Osteoblast (primary cell): ENCODE results near the gene RIC3. TPM values are rescaled to one million over a fixed set of nuclear protein-coding genes. Genes with fewer than 3 reads are reported as not detected.

Experiments used
- DNase-seq: peaks from one replicate; pipeline ENCODE4 v3.0.0; 2011; ENCODE audit warnings: low spot score, mixed read lengths; ENCODE audit not compliant: insufficient read length; ENCODE audit errors: missing footprints
- H2AFZ ChIP-seq: 2 replicates; pipeline ENCODE4 v1.6.0; 2011; ENCODE audit warnings: mild to moderate bottlenecking, low read length
- H3K27ac ChIP-seq: 2 replicates; pipeline ENCODE4 v1.5.1; 2011; ENCODE audit warnings: mild to moderate bottlenecking, low read depth, low read length, moderate library complexity
- H3K27me3 ChIP-seq: 2 replicates; pipeline ENCODE4 v1.6.0; 2012; ENCODE audit warnings: mild to moderate bottlenecking, control low read depth, inconsistent platforms, low read length, moderate library complexity; ENCODE audit not compliant: insufficient read depth
- H3K36me3 ChIP-seq: 2 replicates; pipeline ENCODE4 v1.5.1; 2011; ENCODE audit warnings: mild to moderate bottlenecking, low read length, control low read depth, moderate library complexity; ENCODE audit not compliant: insufficient read depth
- H3K4me1 ChIP-seq: 2 replicates; pipeline ENCODE4 v1.5.1; 2011; ENCODE audit warnings: mild to moderate bottlenecking, low read length, control low read depth, moderate library complexity; ENCODE audit not compliant: insufficient read depth
- H3K4me2 ChIP-seq: 2 replicates; pipeline ENCODE4 v1.6.0; 2011; ENCODE audit warnings: mild to moderate bottlenecking, low read length; ENCODE audit not compliant: insufficient read depth
- H3K4me3 ChIP-seq: fragments of 200-600 bp; sonication (generic); 3 replicates; pipeline ENCODE4 v1.5.1; 2012; ENCODE audit warnings: mild to moderate bottlenecking, low read length, inconsistent platforms; ENCODE audit not compliant: insufficient read depth
- H3K79me2 ChIP-seq: 2 replicates; pipeline ENCODE4 v1.6.0; 2012; ENCODE audit warnings: mild to moderate bottlenecking, low read length, control low read depth, inconsistent platforms; ENCODE audit not compliant: insufficient read depth
- H3K9me3 ChIP-seq: 2 replicates; pipeline ENCODE4 v1.5.1; 2011; ENCODE audit warnings: low read depth, low read length, control low read depth
- H4K20me1 ChIP-seq: 2 replicates; pipeline ENCODE4 v1.6.0; 2012; ENCODE audit warnings: mild to moderate bottlenecking, low read length, control low read depth; ENCODE audit not compliant: insufficient read depth
- total RNA-seq: library from RNA; depleted of rRNA; stranded (reverse); fragments of >200 nt; gene quantifications from 2 replicates; pipeline ENCODE4 v1.2.3, GENCODE V29; 2012
- TF ChIP-seq, protein P1 (sequence below): IDR thresholded peaks from 2 replicates; pipeline ENCODE4 v1.5.1; 2011; ENCODE audit warnings: mild to moderate bottlenecking, low read depth, low read length, moderate library complexity; ENCODE audit errors: extremely low read depth

The RIC3 gene
- total RNA-seq, 1 donor = not detected

DNA sequence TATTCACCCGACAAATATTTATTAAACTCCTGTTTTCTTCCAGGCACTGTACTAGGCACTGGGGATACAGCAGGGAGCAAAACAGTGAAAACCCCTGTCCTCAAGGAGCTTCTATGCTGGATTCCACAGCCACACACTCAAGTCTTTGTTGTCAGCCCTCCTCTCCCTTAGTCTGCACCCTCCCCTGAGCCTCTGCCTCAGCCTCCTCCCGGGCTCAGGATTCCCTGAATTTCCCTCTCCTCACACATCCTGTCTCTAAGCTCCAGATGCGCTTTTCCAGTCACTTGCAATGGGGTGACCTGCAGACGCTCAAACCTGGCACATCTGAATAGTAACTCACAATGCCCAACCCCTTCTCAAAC lies 101.3 kb downstream of the RIC3 start:
- no peaks in the 10 kb centered on the region for H3K36me3 ChIP-seq
- H3K4me3 ChIP-seq = no peak overlapping the region
- H3K4me2 ChIP-seq = no peak overlapping the region
- TF ChIP-seq, protein P1, sequence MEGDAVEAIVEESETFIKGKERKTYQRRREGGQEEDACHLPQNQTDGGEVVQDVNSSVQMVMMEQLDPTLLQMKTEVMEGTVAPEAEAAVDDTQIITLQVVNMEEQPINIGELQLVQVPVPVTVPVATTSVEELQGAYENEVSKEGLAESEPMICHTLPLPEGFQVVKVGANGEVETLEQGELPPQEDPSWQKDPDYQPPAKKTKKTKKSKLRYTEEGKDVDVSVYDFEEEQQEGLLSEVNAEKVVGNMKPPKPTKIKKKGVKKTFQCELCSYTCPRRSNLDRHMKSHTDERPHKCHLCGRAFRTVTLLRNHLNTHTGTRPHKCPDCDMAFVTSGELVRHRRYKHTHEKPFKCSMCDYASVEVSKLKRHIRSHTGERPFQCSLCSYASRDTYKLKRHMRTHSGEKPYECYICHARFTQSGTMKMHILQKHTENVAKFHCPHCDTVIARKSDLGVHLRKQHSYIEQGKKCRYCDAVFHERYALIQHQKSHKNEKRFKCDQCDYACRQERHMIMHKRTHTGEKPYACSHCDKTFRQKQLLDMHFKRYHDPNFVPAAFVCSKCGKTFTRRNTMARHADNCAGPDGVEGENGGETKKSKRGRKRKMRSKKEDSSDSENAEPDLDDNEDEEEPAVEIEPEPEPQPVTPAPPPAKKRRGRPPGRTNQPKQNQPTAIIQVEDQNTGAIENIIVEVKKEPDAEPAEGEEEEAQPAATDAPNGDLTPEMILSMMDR = no peak
- no peaks in the 10 kb centered on the region for H4K20me1 ChIP-seq
- no peaks in the 10 kb centered on the region for H3K79me2 ChIP-seq
- peaks cover 45% of the 10 kb centered on the region for H3K4me1 ChIP-seq
- H3K27ac ChIP-seq = no peak overlapping the region
- no peaks in the 10 kb centered on the region for H3K27me3 ChIP-seq
- DNase-seq = peak; percentile 9
- no peak overlapping the region for H2AFZ ChIP-seq
- H3K9me3 ChIP-seq = no peaks in the 10 kb centered on the region

DNA sequence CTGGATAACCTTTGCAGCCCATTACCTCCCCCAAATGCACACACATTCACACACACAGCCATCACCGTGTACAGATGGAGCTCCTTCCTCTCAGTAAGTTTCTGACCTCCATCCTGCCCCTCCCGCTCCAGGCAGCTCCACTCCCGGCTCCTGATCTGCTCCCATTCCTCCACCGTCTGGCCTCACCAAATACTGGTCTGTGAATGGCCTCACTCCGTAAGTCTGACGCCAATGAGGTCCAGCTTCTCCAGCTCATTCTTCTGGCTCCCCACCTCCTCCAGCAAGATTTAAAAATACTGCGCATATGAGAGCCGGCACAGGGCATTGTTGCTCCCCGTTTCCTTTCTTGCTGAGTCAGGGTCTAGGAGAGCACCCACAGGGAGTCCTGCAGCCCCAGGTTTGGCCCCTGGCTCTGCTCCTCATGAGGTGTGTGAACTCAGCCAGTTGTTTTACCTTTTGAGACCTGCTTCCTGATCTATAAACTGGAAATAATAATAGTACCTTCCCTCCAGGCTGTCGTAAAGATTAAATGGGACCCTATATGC lies 101.8 kb downstream of the RIC3 start:
- peak; percentile 64 for DNase-seq
- TF ChIP-seq, protein P1 = no peak
- no peaks in the 10 kb centered on the region for H4K20me1 ChIP-seq
- no peak overlapping the region for H3K4me3 ChIP-seq
- no peaks in the 10 kb centered on the region for H3K79me2 ChIP-seq
- no peaks in the 10 kb centered on the region for H3K27me3 ChIP-seq
- H3K4me1 ChIP-seq = peaks cover 50% of the 10 kb centered on the region
- no peaks in the 10 kb centered on the region for H3K9me3 ChIP-seq
- no peak overlapping the region for H2AFZ ChIP-seq
- H3K27ac ChIP-seq = no peak overlapping the region
- H3K4me2 ChIP-seq = no peak overlapping the region
- no peaks in the 10 kb centered on the region for H3K36me3 ChIP-seq

DNA sequence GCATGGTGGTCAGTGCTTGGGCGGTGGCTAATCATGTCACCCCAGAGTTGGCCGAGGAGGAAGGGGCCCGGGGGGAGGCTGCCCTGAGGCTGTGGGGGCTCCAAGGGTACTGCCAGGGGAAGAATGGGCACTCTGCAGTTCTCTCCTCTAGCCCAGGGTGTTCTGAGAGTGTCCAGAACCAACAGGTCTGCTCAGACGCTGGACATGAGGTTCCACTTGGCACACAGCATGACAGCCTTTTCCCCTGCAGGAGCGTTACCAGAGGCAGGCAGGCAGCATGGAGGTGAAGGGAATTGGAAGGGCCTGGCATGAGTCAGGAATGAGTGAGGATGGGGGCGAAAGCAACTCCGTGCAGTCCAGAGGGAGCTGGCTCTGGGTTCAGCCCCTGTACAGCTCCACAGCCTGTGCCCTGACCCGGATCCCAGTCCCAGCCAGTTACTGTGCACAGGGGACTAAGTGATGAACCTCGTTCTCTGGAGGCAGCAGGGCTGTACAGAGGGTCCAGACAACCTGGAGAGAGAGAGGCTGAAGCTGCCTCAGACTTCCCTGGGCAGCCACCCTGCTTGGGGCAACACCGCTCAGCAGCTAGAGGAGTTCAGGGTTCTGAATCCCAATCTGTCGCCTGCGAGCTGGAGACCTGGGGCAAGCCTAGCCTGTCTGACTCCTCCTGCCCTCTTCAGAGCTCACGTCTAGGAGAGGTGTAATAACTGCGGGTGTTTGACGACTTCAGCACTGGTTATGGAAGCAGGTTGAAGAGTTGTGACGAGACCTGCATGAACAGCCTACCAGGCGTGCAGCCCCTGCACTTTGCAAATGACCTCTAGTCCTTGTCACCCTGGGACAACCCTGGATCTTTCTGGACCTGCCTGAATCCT lies 102.6 kb downstream of the RIC3 start:
- Histone ChIP-seq H3K4me2 (no peak overlapping the region), H3K4me3 (no peak overlapping the region), H3K27me3 (no peaks in the 10 kb centered on the region), H2AFZ (no peak overlapping the region), H3K27ac (no peak overlapping the region), H3K9me3 (no peaks in the 10 kb centered on the region), H3K4me1 (peaks cover 53% of the 10 kb centered on the region), H3K79me2 (no peaks in the 10 kb centered on the region), H3K36me3 (no peaks in the 10 kb centered on the region), H4K20me1 (no peaks in the 10 kb centered on the region)
- TF ChIP-seq, protein P1 = no peak
- peak; percentile 66 for DNase-seq

DNA sequence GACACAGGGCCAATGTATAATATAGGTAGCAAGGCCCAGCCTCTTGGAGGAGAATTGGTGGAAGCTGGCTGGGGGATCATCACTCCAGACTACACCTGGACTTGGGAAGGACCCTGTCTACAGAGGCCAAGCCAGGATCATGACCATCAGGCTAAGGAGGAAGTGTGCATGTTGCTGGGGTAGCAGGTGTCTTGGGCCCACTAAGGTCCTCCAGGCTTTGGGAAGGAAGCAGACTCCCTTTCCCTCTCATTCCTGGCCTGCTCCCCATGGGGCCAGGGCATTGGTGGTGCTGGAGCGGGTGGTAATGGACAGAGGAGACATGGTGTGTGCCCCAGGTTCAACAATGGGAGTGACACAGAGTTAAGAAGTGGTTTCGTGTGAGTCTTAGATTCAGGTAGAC lies 103.8 kb downstream of the RIC3 start:
- TF ChIP-seq, protein P1 = no peak
- no peak overlapping the region for H3K4me2 ChIP-seq
- peak; percentile 5 for DNase-seq

More for the DNA sequence above, 103.8 kb downstream of the RIC3 start:
- Histone ChIP-seq H3K4me3 (no peak overlapping the region), H3K27me3 (no peaks in the 10 kb centered on the region), H3K4me1 (peaks cover 65% of the 10 kb centered on the region), H2AFZ (no peak overlapping the region), H3K36me3 (no peaks in the 10 kb centered on the region), H4K20me1 (no peaks in the 10 kb centered on the region), H3K79me2 (no peaks in the 10 kb centered on the region), H3K27ac (no peak overlapping the region), H3K9me3 (no peaks in the 10 kb centered on the region)
